Myocyte (in vitro differentiated cells): ENCODE measurements around the gene BLCAP. TPM values are rescaled to one million over a fixed set of nuclear protein-coding genes. Genes with fewer than 3 reads are reported as not detected.
"Not testable (repeated sequence)": the region's sequence is repeated elsewhere in the genome, so short reads cannot be mapped to it uniquely, and the experiment has no call there.

ENCODE experiments used
- DNase-seq: peaks from one replicate; pipeline ENCODE4 v3.0.0-alpha.2; 2012; ENCODE audit warnings: low read depth
- total RNA-seq: library from RNA; depleted of rRNA; stranded (reverse); fragments of >200 nt; gene quantifications from 2 replicates; pipeline ENCODE4 v1.2.3, GENCODE V29; 2014

Gene BLCAP
- total RNA-seq, 1 donor from 2014 or later = 741 TPM

DNA sequence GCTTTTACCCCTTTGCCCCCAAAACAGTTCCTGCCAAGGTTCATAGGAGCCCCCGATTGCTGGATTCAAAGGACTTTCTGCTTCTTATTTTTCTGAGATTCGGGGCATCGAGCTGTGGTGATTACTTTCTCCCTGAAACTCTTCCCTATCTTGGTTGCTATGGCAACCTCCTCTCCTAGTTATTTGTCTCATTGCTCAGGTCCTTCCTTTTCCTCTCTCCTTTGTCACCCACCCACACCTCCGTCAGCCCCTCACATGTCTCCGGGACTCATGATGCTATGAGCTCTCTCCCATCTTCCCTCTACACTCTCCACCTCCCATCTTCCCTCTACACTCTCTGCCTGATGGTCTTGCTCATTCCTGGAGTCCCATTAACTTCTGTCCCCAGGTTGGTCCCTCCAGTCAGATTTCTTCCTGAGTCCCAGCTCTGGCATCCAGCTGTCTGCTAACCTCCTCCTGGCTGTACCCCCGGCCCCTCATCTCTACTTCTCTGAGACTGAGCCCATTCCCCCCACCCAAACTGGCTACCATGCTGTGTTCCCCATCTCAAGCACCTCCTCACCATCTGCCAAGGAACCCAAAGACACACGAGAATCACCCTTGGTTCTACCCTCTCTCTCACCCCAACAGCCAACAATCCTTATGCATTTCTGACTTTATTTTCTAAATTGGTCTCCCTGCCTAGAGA, 36.9 kb downstream of the BLCAP start:
- no peak for DNase-seq

DNA sequence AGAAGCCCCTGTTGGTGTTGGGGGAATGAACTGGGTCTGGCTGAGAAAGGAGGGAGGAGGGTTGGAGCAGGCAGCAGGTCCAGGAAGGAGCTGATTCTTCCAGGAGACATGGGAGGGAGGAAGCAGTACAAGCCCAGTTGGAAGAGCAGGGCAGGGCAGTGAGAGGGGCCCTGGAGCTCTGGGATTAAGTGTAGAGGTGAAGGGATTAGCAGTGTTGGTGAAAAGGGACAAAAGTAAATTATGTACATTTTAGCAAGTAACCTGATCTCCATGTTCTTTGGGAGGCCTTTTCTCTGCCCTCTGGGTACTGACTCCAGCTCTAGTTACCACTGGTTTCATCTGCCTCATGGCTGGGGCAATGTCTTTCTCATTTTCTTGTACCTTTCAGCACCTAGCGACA, 41.5 kb downstream of the BLCAP start:
- not testable (repeated sequence) for DNase-seq

DNA sequence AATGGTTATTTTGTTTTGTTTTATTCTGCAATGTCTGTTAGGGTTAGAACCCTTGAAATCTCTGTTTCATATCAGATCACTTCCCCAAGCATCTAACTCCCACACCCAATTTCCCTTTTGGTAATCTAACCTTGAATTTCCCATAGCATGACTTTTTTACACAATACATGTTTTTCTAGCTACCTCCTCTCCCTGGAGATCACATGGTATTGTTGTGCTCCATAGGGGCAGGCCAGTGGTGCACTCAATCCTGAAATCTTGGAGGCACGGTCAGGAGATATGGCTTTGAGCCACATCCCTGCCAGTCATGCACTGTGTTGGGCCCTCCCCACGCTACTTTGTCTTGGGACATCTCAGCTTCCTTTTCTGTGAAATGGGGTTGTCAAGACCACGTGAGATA, 43.3 kb downstream of the BLCAP start:
- DNase-seq = no peak

DNA sequence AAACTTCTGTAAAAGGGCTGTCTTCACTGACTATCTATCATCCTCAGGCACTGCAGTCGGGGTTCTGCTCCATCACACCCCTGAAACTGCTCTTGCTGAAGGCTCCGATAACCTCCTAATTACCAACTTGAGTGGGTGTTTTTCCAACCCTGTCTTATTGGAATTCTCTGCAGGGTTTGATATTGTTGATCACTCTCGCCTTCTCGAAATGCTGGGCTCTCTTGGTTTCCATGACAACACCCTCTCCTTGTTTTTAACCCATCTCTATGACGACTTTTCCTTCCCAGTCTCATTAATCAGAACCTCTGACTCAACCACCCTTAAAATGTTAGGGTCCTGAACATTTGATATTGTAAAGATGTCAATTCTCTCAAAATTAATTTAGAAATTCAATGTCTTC, 46.1 kb downstream of the BLCAP start:
- no peak for DNase-seq

DNA sequence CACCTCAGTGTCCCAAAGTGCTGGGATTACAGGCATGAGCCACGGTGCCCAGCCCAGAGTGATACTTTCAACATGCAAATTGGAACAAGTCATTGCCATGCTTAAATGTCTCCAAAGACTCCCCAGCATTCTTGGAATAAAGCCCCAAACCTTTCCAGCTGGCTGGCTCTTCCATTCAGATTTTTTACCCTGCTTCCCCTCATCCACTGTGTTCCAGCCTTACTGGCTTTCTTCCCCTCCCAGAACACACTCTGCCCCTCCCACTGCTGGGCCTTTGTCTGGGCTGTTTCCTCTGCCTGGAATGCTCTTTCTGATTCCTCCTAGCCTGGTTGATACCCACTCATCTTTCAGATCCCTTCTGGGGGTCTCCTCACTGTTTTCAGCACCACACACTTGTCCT, 46.8 kb downstream of the BLCAP start:
- no peak for DNase-seq

DNA sequence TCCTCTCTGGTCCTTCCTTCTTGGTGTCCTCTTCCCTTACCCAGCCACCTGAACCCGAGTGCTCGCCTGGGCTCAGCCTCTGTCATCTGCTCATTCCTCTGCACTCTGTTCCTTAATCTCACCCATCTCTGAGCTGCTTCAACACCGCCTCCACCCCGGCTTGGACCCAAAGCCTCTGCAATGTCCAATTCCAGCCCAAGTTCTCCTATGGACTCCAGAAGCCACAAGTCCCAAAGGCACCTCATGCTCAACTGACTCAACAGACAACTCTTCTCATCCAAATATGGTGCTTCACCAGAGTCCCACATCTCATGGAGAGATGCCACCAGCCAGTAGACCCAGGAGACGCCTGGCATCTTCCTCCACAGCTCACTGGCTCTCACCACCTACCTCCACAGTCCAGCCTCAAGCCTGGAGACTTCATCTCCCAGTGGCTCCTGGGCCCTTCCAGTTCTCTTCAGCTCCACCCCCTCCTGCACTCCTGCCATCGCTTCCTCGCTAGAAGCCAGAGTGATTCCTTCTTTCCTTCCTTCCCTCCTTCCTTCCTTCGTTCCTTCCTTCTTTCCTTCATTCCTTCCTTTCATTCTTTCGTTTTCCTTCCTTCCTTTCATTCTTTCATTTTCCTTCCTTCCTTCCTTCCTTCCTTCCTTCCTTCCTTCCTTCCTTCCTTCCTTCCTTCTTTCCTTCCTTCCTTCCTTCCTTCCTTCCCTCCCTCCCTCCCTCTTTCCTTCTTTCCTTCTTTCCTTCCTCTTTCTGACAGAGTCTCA, 47.6 kb downstream of the BLCAP start:
- no peak for DNase-seq

DNA sequence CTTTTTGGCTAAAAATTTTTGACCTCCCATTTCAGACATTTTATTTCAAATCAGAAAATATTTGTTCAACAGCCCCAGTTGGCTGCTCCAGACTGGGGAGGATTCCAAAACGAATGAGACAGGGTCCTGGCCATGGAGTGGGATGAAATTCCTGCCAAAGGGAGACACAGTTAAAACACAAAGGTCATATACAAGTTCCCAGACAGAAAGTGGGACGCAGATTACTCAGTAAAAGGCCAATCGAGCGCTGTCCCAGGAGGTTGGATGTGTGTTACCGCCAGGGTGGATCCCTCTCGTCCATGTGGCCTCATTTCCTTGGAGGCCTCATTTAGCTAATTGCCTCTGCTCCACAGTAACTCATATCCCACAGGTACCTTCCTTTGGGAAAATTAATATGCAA, 48.4 kb downstream of the BLCAP start:
- no peak for DNase-seq

DNA sequence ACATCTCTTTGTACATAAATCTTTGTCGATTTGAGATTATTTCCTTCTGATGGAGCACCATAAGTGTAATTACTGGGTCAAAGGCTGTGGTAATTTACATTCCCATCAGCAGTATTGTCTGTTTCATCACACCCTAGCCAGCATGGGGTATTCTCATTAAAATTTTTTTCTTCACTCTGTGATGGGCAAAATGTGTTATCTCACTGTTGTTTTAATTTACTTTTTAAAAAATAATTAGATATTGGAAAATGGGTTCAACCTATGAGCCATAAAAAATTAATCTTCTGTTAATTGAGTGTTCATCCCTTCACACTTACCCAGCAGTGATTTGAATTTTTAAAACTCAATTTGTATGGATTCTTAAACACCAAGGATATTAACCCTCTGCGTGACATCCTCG, 50.6 kb downstream of the BLCAP start:
- DNase-seq = no peak

DNA sequence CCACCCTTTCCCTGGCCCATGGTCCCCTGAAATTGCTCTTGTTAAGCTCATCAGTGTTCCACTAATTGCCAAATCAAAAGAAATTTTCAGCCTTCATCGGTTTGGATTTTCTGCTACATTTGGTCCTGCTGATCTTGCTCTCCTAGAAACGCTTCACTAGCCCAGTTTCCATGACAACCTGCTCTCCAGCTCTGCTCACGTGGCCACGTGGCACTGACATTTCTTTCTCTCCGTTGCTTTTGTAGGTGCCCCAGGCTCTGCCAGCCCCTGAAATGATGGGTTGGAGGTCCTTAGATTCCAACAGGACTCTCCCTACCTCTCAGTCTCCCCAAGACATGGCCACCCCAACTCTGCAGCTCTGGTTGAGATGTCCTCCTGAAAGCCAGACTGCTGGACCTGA, 52.4 kb downstream of the BLCAP start:
- DNase-seq = no peak

DNA sequence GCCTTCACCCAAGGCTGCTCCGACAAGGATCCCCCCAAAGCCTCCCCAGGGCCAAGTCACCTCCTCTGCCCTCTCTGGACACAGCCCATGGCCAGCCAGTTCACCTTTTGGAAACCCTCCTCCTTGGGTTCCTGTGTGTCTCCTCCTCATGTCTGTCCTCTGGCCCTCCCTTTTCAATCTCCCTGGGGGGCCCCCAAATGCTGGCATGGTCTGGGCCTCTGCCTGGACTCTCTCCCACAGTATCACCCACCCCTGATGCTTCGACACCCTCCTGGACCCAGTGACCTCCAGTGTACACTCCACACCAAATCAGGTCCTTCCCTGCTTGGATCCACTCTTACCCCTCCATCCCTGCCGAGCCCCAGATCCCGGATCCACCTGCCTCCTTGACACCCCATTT, 53.3 kb downstream of the BLCAP start:
- DNase-seq = no peak

DNA sequence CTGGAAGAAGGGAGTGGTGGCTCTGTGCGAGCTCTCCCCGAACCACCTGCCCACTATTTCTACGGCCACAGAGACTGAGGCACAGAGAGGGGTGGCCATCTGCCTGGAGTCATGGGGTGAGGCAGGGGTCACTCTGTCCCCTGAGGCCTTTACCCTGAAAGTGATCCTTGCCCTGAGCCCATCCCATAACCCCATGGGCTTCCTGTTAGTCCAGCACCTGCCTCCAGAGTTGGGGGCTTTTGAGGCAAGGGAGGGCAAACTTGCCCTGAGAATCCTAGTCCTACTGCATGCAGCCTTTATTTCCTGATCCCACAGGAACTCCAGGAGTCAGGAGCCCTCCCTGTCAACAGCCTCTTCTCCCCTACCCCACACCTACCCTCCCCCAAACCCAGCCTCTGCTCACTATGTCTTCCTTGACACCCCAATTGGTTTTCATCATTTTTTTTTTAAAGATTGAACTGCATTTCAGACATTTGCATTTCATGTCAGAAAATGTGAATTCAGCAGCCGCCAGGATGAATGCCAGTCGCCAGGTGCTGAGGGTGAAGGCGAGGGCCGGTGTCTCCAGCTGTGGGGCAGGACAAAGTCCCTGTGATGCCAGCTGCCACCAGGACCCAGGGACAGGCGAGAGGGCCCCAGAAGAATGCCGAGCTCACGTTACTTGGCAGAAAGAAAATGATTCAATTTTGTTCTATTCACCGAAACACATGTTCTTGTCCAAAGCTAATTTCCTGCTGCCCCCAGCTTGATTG, 54.3 kb downstream of the BLCAP start:
- DNase-seq = no peak

DNA sequence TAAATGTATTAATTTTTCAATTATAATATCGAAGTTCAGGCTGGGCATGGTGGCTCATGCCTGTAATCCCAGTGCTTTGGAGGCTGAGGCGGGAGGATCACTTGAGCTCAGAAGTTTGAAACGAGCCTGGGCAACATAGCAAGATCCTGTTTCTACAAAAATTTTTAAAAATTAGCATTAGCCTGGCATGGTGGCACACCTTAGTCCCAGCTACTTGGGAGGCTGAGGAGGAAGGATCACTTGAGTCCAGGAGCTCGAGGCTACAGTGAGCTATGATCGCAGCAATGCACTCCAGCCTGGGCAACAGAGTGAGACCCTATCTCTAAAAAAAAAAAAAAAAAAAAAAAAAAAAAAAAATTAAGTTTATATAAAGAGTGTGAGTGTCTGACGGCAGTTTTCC, 55.2 kb downstream of the BLCAP start:
- DNase-seq = not testable (repeated sequence)

DNA sequence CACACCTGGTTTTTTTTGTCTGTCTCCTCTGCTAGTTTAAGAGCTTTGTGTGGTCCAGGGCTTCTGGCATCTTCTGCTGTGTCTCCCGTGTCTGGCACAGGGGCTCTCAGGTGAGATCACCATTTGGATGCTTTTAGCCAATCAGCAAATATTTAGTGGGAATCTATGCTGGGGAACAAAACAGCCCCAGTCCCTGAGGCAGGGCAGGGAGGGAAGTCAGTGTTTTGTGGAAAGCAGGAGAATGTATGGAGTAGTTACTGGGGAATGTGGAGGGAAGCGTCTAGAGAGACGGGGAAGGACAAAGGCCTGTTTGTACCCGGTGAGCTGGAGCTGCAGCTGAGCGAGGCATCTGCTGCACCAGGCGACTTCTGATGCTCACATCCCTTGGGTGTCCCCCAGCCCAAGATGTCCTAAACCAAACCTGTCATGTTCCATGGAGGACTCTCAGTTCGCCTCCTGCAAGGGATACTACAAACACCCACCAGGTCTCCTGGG, 55.9 kb downstream of the BLCAP start:
- DNase-seq = no peak

DNA sequence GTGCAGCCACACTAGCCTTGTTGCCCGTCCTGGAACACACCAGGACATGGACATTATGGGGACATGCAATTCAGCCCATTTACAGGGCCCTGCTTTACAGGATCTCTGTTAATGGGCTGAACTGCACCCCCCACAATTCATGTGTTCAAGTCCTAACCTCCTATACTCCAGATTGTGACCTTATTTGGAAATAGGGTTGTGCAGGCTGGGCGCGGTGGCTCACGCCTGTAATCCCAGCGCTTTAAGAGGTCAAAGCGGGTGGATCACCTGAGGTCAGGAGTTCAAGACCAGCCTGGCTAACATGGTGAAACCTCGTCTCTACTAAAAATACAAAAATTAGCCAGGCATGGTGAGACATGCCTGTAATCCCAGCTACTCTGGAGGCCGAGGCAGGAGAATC, 57.5 kb downstream of the BLCAP start:
- DNase-seq = not testable (repeated sequence)

DNA sequence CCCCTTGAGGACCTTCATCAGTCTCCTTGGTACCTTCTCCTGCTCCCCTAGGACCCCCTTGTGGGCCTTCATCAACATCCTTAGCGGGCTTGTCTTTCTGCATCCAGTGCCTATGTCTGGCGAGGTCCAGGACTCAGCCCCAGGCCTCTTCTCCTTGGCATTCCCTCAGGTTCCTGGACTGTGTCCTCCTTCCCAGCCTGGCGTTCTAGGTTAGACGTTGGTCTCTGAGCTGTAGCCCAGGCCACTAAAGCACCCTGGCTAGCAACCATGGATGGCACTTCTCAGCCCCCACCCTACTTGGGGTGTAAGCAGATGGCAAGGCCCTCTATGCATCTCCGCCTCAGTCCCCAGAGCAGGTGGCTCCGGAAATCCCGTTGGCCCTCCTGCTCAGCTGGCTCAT, 58.1 kb downstream of the BLCAP start:
- no peak for DNase-seq

DNA sequence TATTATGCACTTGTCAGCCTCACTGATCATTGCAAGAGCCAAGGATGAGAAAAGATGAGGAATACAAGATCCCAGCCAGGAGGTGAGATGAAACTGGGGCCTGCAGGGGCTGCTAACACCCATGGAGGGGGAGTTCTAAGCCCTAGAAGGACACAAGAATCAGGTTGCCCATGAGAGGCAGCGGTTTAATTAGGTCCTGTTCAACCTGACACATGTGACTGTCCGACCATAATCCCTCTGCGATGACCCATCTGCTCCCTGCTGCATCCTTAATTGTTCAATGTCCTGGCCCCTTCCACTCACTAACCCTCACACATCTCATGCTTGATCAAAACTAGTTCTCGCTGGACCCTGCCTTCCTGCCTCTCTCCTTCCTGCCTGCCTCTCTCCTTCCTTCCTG, 58.8 kb downstream of the BLCAP start:
- DNase-seq = no peak

Other genes with a start within 250 kb of the BLCAP start
- 11.4 and 12.3 TPM in 2 replicates for gene MANBAL, start 238.2 kb downstream of the BLCAP start, total RNA-seq
- 3.2 and 8.0 TPM in 2 replicates for gene SRC, start 181.7 kb downstream of the BLCAP start, total RNA-seq
- gene NNAT, start 6.6 kb downstream of the BLCAP start, total RNA-seq = 0.19 TPM in 1 of 2 replicates, not detected in the other
- 27.8 and 30.4 TPM in 2 replicates for gene CTNNBL1, start 166.2 kb upstream of the BLCAP start, total RNA-seq